HG02852 (cell line): ENCODE measurements around the gene KIR3DL3.
"Not testable (repeated sequence)": the region's sequence is repeated elsewhere in the genome, so short reads cannot be mapped to it uniquely, and the experiment has no call there.

Source experiments
- ATAC-seq: cut with Tn5 transposase; IDR thresholded peaks from one replicate; pipeline ENCODE4 v1.9.1; 2021; ENCODE audit warnings: mild to moderate bottlenecking, moderate library complexity; ENCODE audit not compliant: unreplicated experiment

KIR3DL3 gene

GRCh38 chr19:54775830-54776229, 51.6 kb downstream of the KIR3DL3 start:
- not testable (repeated sequence) for ATAC-seq

GRCh38 chr19:54777851-54778250, 53.6 kb downstream of the KIR3DL3 start:
- ATAC-seq, result not testable (repeated sequence)

GRCh38 chr19:54778896-54779295, 54.7 kb downstream of the KIR3DL3 start:
- not testable (repeated sequence) for ATAC-seq

GRCh38 chr19:54782916-54783315, 58.7 kb downstream of the KIR3DL3 start:
- not testable (repeated sequence) for ATAC-seq
